ENCODE measurements around the gene PTPRN2. TPM values are rescaled to one million over a fixed set of nuclear protein-coding genes. Genes with fewer than 3 reads are reported as not detected.
A peak's percentile ranks its signal among the peaks of the same experiment; 100 is the strongest.
"Not testable (repeated sequence)": the region's sequence is repeated elsewhere in the genome, so short reads cannot be mapped to it uniquely, and the experiment has no call there.

PTPRN2 gene
- total and polyA plus RNA-seq, 9 of the 15 experiments (the other 6 are each of a cell fraction or from before 2014, with no cell fraction given) = not detected

DNA sequence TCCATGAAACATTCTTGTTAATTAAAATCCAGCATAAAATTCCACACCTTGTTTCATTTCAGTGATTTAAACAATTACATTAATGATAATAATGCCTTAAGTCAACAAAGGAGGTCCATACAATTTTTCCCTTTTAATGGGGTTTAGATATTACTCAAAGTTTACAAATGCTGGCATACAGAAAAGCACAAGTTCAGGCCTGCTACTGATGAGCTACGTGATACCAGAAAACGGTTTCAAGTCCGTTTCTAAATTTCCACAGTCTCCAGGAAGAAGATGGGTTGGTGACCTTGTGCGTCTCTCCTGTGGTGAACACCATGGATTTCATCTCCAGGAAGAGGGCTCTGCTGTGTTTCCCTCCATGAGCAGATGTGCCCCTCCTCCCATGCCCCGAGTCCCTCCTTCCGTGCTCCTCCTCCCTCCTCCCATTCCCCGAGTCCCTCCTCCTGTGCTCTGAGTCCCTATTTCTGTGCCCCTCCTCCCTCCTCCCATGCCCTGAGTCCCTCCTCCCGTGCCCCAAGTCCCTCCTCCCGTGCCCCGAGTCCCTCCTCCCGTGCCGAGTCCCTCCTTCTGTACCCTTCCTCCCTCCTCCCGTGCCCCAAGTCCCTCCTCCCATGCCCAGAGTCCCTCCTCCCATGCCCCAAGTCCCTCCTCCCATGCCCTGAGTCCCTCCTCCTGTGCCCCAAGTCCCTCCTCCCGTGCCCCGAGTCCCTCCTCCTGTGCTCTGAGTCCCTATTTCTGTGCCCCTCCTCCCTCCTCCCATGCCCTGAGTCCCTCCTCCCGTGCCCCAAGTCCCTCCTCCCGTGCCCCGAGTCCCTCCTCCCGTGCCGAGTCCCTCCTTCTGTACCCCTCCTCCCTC, 201.9 kb downstream of the PTPRN2 start:
- in situ Hi-C loops (cut with MboI); H2AFZ ChIP-seq (ENCODE audit: low read depth, low read length); H3K4me2 ChIP-seq (ENCODE audit: insufficient read depth, low read length); H3K9me1 ChIP-seq (ENCODE audit: control insufficient read depth, insufficient read depth, low read length); H3K27ac ChIP-seq (ENCODE audit: extremely low read depth, low read depth, low read length); intact Hi-C loops (cut with micrococcal nuclease); H3K4me1 ChIP-seq (replicated peaks in 1 of 2; ENCODE audit: control insufficient read depth in 2 of 2, insufficient read depth in 2 of 2, low read length in 2 of 2); FAIRE-seq; H3K79me2 ChIP-seq (ENCODE audit: control insufficient read depth, insufficient read depth, low read length); BruUV-seq (replicated peaks); ATAC-seq; H3K9me3 ChIP-seq (replicated peaks; ENCODE audit: control insufficient read depth, insufficient read depth, low read depth, low read length); H3K4me3 ChIP-seq; H3K9ac ChIP-seq (ENCODE audit: insufficient read depth in 1 of 2, low read depth in 2 of 2, low read length in 2 of 2); H3K36me3 ChIP-seq (ENCODE audit: control insufficient read depth, insufficient read depth, low read length); DNase-seq (ENCODE audit: extremely low read depth in 1 of 4, low spot score in 3 of 4); H4K20me1 ChIP-seq (replicated peaks; ENCODE audit: control insufficient read depth, insufficient read depth, low read length): not testable (repeated sequence)
- ChIA-PET CTCF (ENCODE audit: low intra/inter-chr PET ratio) (interaction anchor here (0.6 kb wide), 1 partner anchor 1570 kb away, joined by 4 read pairs; no protein-coding TSS in a partner anchor), POLR2A (interaction anchor here (0.6 to 1.0 kb wide), 2 partner anchors 11 to 17 kb away, joined by 3 read pairs; no protein-coding TSS in a partner anchor)
- H3K27me3 ChIP-seq (ENCODE audit: control insufficient read depth in 2 of 2, insufficient read depth in 2 of 2, low read length in 2 of 2) = peaks cover 22 to 39% of the 10 kb centered on the region in 2 experiments; a peak in 3 of 5 replicates
- peak; percentile 96 for TF ChIP-seq ZNF263 (CRISPR knock-in tag; IDR thresholded peaks at IDR 0.05; ENCODE audit: borderline replicate concordance)
- 2% methylated on average over 12 of the region's 20 CpGs for WGBS (ENCODE audit: insufficient coverage, low coverage, missing lambda C conversion rate)

DNA sequence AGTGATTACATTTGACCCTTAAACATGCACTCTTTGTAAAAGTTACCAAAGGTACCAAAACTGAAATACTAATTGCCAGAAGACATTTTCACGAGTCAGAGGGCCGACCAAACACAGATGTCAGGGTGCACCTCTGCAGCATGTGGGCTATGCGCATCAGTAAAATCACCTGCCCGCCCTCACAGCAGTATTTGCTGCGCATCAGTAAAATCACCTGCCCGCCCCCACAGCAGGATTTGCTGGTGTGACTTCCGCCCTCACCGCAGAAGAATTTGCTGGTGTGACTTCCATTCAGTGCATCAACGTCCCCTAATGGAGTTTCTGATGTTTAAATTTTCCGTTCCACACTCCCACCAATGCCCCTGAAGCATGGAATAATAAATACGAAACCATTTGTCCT, 202.9 kb downstream of the PTPRN2 start:
- H3K27me3 ChIP-seq (ENCODE audit: control insufficient read depth in 2 of 2, insufficient read depth in 2 of 2, low read length in 2 of 2) = peaks cover 12 to 29% of the 10 kb centered on the region in 2 experiments; a peak in 3 of 5 replicates
- no peaks in the 10 kb centered on the region for H3K9me1 ChIP-seq (ENCODE audit: control insufficient read depth, insufficient read depth, low read length)
- under 1% methylated on average over 11 of the region's 11 CpGs for whole genome bisulfite sequencing (ENCODE audit: insufficient coverage, low coverage, missing lambda C conversion rate)
- H3K79me2 ChIP-seq (ENCODE audit: control insufficient read depth, insufficient read depth, low read length) = no peaks in the 10 kb centered on the region
- no peak for DNase-seq (ENCODE audit: extremely low read depth in 1 of 4, low spot score in 3 of 4)
- no peak overlapping the region for H3K9ac ChIP-seq (ENCODE audit: insufficient read depth in 1 of 2, low read depth in 2 of 2, low read length in 2 of 2)
- CTCF ChIA-PET (ENCODE audit: low intra/inter-chr PET ratio) = no interaction called here
- POLR2A ChIA-PET = no interaction called here
- H3K9me3 ChIP-seq (replicated peaks; ENCODE audit: control insufficient read depth, insufficient read depth, low read depth, low read length) = no peaks in the 10 kb centered on the region
- no peaks in the 10 kb centered on the region for H3K36me3 ChIP-seq (ENCODE audit: control insufficient read depth, insufficient read depth, low read length)
- FAIRE-seq = no peak
- in situ Hi-C loops (cut with MboI) (no loop called here), intact Hi-C loops (cut with micrococcal nuclease) (no loop called here)
- no peak overlapping the region for H3K4me3 ChIP-seq
- no peak overlapping the region for H2AFZ ChIP-seq (ENCODE audit: low read depth, low read length)
- H3K4me2 ChIP-seq (ENCODE audit: insufficient read depth, low read length) = no peak overlapping the region
- no peak for ATAC-seq
- H3K4me1 ChIP-seq (replicated peaks in 1 of 2; ENCODE audit: control insufficient read depth in 2 of 2, insufficient read depth in 2 of 2, low read length in 2 of 2) = no peaks in the 10 kb centered on the region
- BruUV-seq (replicated peaks) = no TSS peak
- TF ChIP-seq XRCC3 (IDR thresholded peaks at IDR 0.05) = no peak
- no peak for TF ChIP-seq ZNF699 (CRISPR knock-in tag; IDR thresholded peaks at IDR 0.05; ENCODE audit: insufficient replicate concordance)
- H3K27ac ChIP-seq (ENCODE audit: extremely low read depth, low read depth, low read length) = no peak overlapping the region
- no peaks in the 10 kb centered on the region; the same call in 1 of the 2 replicates for H4K20me1 ChIP-seq (replicated peaks; ENCODE audit: control insufficient read depth, insufficient read depth, low read length)
